ENCODE results near the gene EFNA3.

The EFNA3 gene

GRCh38 chr1:155068599-155068998 lies 10.0 kb upstream of the EFNA3 start:
- no peak for DNase-seq (ENCODE audit: low read depth)

DNA sequence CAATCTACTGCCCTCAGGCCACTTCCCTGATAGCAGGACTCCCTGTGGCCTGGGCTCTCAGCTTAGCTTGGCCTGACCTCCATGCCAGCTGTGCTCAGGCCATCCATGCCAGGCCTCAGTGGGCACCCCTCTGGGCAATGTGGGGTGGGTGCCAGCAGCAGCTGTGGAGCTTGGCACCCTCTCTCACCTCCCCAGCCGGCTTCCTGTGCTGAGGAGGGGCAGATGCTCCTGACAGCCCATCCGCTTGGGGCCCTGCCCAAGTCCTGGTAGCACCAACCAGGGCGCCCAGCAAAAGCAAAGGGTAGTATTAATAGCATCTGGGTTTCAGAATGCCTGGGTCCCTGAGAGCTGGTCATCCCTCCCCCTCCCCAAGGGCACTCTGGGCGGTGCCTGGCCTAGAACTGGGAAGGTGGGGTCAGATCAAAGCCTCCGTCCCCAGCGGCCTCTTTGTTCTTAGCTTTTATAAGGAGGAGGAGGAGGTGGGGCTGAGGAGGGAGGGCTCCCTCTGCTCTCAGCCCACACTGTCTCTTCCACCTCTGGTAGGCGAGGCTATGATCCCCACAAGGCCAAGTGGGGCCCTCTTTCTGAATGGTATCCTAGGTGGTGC lies 9.0 kb upstream of the EFNA3 start:
- DNase-seq (ENCODE audit: low read depth), result no peak

DNA sequence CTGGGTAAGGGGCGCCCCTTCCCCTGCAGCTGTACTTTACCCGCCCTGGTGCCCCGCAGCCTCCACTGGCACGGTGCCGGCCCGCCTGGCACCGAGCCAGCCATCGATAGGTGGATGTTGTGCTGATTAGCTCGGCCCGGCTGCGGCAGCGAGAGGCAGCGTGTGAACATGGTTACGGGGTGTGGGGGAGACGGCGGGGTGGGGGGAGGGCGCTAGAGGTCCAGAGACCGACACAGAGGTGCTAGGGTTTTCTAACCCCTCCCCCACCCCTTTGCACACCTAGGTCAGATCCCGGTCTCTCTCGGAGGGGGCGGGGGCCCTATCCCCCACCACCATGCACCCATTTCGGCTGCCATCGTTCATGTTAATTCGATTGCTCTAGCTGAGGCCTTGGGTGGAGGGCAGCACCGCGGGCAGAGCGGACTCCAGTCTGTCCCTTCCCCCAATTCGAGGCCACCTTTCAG lies 8.4 kb upstream of the EFNA3 start:
- DNase-seq (ENCODE audit: low read depth), result no peak

GRCh38 chr1:155070721-155071569 lies 7.7 kb upstream of the EFNA3 start:
- no peak for DNase-seq (ENCODE audit: low read depth)

DNA sequence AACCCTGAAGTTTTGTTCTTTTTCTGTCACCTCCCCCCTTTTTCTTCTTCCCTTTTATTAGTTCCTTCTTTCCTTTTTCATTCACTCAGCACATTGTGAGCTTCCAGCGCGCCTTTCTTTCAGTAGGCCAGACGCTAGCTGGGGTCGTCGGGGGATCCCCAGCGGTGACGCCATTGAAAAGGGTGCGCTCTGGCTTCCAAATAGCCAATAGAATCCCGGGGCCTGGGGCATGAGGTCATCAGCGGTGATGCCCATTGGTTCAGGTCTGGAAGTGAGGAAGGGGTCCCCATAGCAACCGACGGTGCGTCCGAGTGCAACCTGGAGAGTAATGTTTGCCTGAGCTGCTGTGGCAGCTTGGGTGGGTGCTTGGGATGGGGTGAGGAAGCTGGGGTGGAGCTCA lies 6.9 kb upstream of the EFNA3 start:
- DNase-seq (ENCODE audit: low read depth), result no peak

GRCh38 chr1:155072531-155073289 lies 5.9 kb upstream of the EFNA3 start:
- no peak for DNase-seq (ENCODE audit: low read depth)

GRCh38 chr1:155073377-155074242 lies 5.0 kb upstream of the EFNA3 start:
- no peak for DNase-seq (ENCODE audit: low read depth)

DNA sequence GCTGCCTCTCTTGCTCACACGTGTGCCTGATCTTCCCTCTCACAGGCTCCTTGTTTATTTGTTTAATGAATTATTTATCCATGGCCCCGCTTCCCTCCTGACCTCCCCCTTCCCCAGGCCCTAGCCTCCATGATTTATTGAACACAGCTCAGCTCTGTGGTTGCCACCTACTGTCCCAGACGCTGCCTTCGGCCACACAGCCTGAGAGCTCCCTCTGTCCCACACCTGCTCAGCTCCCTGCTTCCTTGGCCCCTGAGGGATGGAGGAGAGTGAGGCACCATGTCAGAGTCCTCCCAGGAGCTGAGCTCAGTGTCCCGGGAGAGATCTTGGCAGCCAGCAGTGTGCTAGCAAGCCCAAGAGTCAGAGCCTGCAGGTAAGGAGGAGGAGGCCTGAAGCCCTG lies 3.1 kb upstream of the EFNA3 start:
- DNase-seq (ENCODE audit: low read depth), result no peak

GRCh38 chr1:155076371-155076770 lies 2.3 kb upstream of the EFNA3 start:
- no peak for DNase-seq (ENCODE audit: low read depth)

DNA sequence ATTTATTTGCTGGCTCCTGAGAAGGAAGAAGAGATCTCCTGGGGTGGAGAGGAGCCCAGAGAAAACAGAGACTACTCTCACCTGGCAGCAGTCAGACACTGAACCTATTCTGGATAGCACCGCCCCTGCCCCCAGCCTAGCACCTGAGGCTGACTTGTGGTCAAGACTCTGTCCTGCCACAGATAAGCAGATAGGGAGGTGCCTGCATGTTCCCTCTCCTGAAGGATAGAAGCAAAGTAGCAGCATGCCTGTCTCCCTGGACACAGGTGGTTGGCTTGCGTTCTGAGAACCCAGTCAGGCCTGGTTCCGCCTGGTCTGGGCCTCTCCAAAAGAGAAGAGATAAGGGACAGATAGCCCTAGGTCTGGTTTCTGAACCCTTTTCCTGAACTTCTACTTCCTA lies 1.3 kb upstream of the EFNA3 start:
- no peak for DNase-seq (ENCODE audit: low read depth)

DNA sequence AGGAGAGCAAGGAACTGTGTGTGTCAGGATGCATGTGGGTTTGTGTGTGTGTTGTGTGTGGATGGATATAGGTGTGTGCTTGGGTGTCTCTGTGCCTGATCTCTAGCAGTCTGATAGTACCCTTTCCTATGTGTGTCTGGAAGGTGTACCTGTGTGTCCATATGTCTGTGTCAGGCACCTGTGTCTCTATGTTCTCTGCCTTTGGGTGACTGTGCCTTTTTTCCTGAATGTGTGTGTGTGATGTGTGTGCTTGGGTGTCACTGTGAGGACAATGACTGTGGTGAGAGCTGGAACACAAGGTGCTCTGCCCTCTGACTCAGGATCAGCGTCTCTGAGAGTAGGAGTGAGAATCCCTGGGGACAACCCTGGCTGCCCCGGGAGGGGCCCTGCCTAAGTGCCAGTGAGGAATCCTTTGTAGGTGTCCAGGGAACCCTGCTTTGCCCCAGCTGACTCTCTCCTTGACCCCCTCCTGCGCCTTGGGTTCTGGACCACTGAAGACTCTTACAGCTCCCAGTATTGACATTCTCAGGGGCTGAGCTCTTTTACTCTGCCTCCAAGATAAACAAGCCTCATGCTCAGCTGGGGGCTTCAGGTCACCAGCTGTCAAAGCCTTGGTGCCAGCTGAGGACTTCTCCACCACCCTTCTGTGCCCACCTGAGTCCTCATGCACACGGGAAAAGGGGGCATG lies 735 bp upstream of the EFNA3 start:
- no peak for DNase-seq (ENCODE audit: low read depth)

DNA sequence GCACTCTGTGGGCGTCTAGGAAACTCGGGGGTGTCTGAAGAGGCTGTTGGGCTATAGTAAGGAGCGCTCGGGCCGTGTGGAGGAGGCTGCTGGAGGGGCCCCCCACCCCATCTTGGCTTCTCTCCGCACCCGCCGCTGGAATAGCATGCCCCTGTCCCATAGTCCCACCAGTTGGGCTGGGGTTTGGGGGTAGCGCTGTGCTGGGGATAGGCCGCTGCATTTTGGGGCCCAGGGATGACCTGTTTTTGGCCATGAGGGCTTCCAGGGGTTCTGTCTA lies 511 bp downstream of the EFNA3 start:
- no peak for DNase-seq (ENCODE audit: low read depth)

DNA sequence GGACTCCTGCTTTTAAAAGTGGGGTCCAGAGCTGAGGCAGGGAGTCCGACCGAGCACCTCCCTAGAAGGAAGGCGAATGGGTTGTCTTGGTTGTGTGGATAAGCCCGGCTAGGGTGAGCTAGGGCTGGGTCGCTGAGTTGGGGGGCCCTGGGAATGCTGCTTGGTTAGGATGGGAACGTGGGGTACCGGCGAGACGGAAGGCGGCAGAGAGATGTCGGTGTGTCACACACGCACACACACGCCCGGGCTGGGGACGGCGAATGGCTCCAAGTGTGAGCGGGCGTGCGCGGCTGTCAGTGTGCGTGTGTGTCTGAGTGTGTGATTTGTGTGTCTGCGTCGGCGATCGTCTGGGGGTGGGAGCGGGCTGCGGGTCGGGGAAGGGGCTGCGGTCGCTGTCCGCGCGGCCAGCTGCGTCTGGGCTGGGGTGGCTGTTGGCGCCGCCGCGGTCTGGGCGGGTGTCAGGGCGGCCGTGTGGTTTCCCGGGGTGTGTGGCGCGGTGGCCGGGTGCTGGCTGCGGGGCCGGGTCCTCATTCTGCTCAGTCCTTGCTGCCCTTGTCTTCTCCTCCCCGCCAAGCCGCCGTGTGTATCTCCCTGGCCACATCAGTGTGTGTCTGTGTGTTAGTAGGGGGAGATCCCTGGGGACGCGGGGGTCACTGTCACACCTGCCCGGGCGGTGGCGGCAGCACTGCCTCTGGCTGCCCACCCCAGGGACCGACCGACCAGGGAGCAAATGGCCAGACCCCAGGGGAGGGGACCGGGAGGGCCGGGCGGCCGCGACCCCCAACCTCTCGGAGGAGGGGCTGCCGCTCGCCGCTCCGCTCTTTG lies 1.1 kb downstream of the EFNA3 start:
- DNase-seq (ENCODE audit: low read depth), result no peak

DNA sequence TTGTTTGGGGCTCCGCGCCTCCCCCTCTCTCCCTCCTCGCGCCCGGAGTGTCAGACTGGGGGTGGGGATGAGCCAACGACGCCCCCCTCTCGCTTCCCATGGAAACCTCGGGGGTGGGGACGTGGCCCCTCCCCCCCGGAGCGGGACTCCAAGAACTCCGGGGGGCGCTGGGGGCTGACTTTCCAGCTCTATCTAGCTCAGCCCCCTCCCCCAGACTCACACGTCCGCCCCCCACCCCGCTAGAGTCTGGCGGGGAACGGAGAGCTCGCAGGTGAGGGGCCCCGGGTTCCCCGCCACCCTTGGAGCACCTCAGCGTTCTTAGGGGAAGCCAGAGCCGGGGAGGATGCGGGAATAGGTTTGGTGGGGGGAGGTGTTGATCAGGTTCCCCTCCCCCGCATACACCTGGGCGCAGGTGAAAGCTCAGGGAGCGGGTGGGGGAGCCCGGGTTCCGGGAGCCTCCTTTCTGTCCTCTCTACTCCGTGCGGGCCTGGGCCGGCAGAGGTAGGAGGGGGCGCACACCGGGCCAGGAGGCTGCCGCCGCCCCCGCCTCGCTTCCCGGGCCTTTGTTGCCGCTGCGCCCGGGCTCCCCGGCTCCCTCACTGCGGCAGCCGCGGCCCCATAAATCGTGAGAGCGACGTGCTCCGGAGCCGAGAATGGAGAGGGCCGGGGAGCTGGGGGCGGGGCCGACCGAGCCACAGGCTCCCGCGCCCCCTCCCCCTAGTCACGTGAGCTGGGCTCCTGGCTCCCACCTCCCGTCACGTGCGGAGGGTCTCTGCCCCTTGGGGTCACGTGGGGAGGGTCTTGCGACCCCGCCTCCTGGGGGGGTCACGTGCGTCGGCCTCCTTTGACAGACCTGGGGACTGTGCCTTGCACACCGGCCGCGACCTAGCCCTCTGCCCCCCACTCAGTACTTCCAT lies 1.9 kb downstream of the EFNA3 start:
- DNase-seq (ENCODE audit: low read depth), result no peak

DNA sequence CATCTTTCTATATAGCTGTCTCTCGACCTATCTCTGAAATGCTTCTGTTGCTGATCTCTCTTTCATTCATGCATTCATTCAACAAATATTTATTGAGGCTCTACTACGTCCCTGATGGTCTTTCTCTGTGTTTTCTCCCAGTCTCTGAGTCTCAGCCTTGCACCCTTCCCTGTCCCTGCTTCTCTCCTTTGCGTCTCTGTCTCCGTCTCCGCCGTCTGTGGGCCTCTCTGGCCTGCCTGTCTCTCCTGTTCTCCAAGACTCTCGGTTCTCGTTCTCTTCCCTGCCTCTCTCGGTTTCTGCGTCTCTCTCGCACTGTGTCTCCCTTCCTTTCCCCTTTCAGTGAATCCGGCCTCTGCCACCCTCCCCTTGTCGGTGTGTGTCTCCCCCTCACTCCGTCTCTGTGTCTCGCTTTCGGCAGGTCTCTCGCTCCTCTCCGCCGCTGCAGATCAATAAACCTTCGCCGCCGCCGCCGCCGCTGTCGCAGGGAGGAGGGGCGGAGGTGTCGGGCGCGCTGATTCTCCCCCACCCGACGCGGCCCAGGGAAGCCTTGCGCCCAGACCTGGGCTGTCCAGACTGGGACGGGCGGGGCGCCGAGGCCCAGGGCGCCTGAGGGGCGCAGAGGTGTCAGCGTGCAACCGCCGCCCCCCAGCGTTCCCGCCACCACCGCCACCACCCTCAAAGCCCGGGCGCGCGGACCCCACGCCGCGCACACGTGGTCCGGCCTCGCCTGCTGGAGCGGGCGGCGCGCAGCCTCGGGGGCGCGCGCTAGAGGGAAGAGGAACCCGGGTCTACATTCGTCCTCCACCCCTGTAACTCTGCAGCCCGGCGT lies 3.0 kb downstream of the EFNA3 start:
- DNase-seq (ENCODE audit: low read depth), result no peak

DNA sequence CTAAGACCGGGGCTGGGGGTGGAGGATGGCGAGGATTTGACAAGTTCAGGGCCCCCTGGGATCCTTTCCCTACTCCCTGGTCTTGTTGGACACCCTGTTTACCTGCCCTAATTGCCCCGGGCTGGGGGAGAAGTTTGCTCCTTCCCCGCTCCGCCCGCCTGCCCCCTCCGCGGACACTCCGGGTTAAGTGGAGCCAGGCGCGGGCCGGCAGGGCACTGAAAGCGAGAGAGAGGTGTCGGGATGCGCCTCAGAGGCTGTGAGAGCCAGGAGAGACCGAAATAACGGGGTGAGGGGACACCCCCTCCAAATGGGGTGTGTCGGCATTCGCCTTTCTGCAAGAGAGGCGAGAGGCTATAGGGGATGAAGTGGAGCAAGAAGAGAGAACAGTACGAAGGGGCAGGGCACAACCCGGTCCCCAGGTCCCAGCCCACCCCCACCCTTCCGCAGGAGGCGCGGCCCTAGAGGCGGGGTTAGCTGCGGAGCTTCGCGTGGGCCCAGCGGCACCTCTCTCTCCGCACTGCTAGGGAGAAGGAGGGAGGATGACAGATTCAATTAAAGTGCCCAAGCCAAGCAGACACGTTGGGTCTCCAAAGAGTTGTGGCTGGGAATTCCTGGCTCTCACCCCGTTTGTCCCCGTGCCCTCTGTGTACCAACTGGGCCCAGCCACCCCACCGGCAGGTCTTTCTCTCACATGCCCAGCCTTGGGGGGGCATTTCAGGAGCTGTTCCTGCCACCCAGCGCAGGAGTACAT lies 3.8 kb downstream of the EFNA3 start:
- no peak for DNase-seq (ENCODE audit: low read depth)

DNA sequence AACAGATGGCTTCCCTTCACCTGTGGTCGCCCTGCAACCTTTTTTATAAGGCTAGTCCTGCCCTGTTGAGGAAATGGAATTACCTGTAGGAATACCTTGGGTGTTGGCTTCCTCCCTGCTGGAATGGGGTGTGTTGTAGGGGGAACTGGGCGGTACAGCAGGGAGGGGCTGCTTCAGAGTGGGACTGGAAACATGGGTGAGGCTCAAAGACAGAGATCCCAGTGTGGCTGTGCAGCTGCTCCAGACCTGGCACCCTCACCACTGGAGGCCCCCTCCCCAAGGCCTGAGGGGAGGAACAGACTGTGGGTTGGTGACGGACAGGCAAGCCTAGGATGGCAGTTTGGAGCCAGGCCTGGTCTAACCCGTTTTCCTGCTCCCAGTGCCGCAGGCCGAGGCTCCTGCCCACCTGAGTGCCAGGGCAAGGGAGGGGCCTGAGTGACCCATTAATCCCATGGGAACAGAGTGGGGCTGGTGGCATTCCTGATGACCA lies 4.5 kb downstream of the EFNA3 start:
- no peak for DNase-seq (ENCODE audit: low read depth)

Measured in stimulated activated CD8-positive, alpha-beta memory T cell treated with anti-CD3 and anti-CD28 coated beads, Interleukin-15, amount 100 ng/mL, for 1 hour (primary cell).